ENCODE results near the gene TCEAL4.

GRCh38 chrX:103630171-103630511 is 44.8 kb downstream of the TCEAL4 start:
- TF ChIP-seq, protein P1, sequence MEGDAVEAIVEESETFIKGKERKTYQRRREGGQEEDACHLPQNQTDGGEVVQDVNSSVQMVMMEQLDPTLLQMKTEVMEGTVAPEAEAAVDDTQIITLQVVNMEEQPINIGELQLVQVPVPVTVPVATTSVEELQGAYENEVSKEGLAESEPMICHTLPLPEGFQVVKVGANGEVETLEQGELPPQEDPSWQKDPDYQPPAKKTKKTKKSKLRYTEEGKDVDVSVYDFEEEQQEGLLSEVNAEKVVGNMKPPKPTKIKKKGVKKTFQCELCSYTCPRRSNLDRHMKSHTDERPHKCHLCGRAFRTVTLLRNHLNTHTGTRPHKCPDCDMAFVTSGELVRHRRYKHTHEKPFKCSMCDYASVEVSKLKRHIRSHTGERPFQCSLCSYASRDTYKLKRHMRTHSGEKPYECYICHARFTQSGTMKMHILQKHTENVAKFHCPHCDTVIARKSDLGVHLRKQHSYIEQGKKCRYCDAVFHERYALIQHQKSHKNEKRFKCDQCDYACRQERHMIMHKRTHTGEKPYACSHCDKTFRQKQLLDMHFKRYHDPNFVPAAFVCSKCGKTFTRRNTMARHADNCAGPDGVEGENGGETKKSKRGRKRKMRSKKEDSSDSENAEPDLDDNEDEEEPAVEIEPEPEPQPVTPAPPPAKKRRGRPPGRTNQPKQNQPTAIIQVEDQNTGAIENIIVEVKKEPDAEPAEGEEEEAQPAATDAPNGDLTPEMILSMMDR (IDR thresholded peaks at IDR 0.05), result no peak
- TF ChIP-seq POLR2A (IDR thresholded peaks at IDR 0.05), result no peak
